ENCODE results near the gene FOXI3.

- TF ChIP-seq CTCF (conservative IDR thresholded peaks at IDR 0.05; ENCODE audit: low read length) (no peak), EZH2phosphoT487 (IDR thresholded peaks at IDR 0.05; ENCODE audit: borderline replicate concordance, low read depth, low read length) (no peak)
Observed at GRCh38 chr2:88452565-88452905, at the start of gene FOXI3.
